GM12878 (cell line): Measurements from ENCODE around the gene TET1. TPM values are rescaled to one million over a fixed set of nuclear protein-coding genes. Genes with fewer than 3 reads are reported as not detected.

ENCODE experiments used
- ATAC-seq: fragments of 200-7000 bp; cut with Tn5 transposase; 3 replicates; pipeline ENCODE4 v1.9.1; 2020; ENCODE audit warnings: mild to moderate bottlenecking, moderate library complexity
- BruUV-seq: library from RNA; stranded (reverse); fragments of 400-500 nt; replicated peaks from 2 replicates; lab custom pipeline; 2021; lab: Mats Ljungman, UMichigan
- CTCF ChIA-PET: fragments of 300-600 bp; sonication (Branson Sonifier 250); formaldehyde crosslinking; extraction: SDS; loops from one replicate; lab custom pipeline; 2021; ENCODE audit warnings: inconsistent platforms; lab: Yijun Ruan, JAX
- POLR2A ChIA-PET: fragments of 350-600 bp; formaldehyde crosslinking; extraction: SDS; loops from one replicate; lab custom pipeline; 2021; ENCODE audit warnings: inconsistent platforms; lab: Charles Lee
- RAD21 ChIA-PET: fragments of 300-600 bp; sonication (Branson Sonifier 250); formaldehyde crosslinking; loops from one replicate; lab custom pipeline; 2023; ENCODE audit warnings: antibody characterized with exemption; ENCODE audit not compliant: unreplicated experiment; lab: Charles Lee
- SMC1A ChIA-PET: fragments of 300-600 bp; sonication (Branson Sonifier 250); formaldehyde crosslinking; loops from one replicate; lab custom pipeline; 2023; ENCODE audit not compliant: unreplicated experiment, uncharacterized antibody; lab: Charles Lee
- DNase-seq: peaks from one replicate; pipeline ENCODE4 v3.0.0-alpha.2; 2011; ENCODE audit warnings: low read depth, low spot score
- FAIRE-seq: peaks from 3 replicates; lab custom pipeline; 2011; peaks lifted over from hg19 to GRCh38; lab: Jason Lieb, UNC
- H2AFZ ChIP-seq: 2 replicates; pipeline ENCODE4 v1.6.0; 2011; ENCODE audit warnings: low read depth, low read length, control low read depth; ENCODE audit not compliant: control insufficient read depth
- H3K27ac ChIP-seq: 2 replicates; pipeline ENCODE4 v1.5.1; 2011; ENCODE audit warnings: control low read depth; ENCODE audit not compliant: control insufficient read depth, insufficient read depth
- H3K27me3 ChIP-seq, 2 experiments: replicated peaks in 1 of 2; 2 replicates each; pipeline versions ENCODE4 v1.6.0 to v1.6.1; 2011; ENCODE audit warnings: low read length in 1 of 2; ENCODE audit not compliant: control insufficient read depth in 2 of 2, insufficient read depth in 2 of 2
- H3K36me3 ChIP-seq, 2 experiments: 2 replicates each; pipeline ENCODE4 v1.5.1; 2011; ENCODE audit warnings: low read length in 1 of 2; ENCODE audit not compliant: control insufficient read depth in 2 of 2, insufficient read depth in 2 of 2
- H3K4me1 ChIP-seq: 2 replicates; pipeline ENCODE4 v1.6.1; 2011; ENCODE audit warnings: mild to moderate bottlenecking, low read length, moderate library complexity, mixed read lengths; ENCODE audit not compliant: control insufficient read depth, insufficient read depth
- H3K4me2 ChIP-seq: 2 replicates; pipeline ENCODE4 v1.6.0; 2011; ENCODE audit warnings: control low read depth; ENCODE audit not compliant: control insufficient read depth, insufficient read depth
- H3K4me3 ChIP-seq: fragments of 200-600 bp; sonication (generic); 2 replicates; pipeline ENCODE4 v1.5.1; 2016
- H3K79me2 ChIP-seq: 2 replicates; pipeline ENCODE4 v1.6.0; 2011; ENCODE audit warnings: low read length; ENCODE audit not compliant: control insufficient read depth, insufficient read depth
- H3K9ac ChIP-seq: 2 replicates; pipeline ENCODE4 v1.8.0; 2011; ENCODE audit warnings: low read length, control low read depth, mixed read lengths; ENCODE audit not compliant: control insufficient read depth, insufficient read depth
- H3K9me3 ChIP-seq: replicated peaks from 3 replicates; pipeline ENCODE4 v1.5.1; 2011; ENCODE audit warnings: mild to moderate bottlenecking, low read length; ENCODE audit not compliant: control insufficient read depth, insufficient read depth
- H4K20me1 ChIP-seq: 2 replicates; pipeline ENCODE4 v1.6.0; 2011; ENCODE audit not compliant: control insufficient read depth, insufficient read depth
- BHLHE40 ChIP-seq, 2 experiments: fragments of 450-650 bp in 1 of 2; IDR thresholded peaks; 2 replicates each; pipeline ENCODE4 v1.6.1; 2011 to 2017; ENCODE audit warnings: low read depth in 2 of 2, borderline replicate concordance in 1 of 2, improper control_type of control experiment in 1 of 2, low read length in 1 of 2, mild to moderate bottlenecking in 1 of 2
- BRCA1 ChIP-seq: IDR thresholded peaks from 2 replicates; pipeline ENCODE4 v1.6.1; 2011; ENCODE audit warnings: low read depth, low read length, improper control_type of control experiment
- EP300 ChIP-seq, 2 experiments: fragments of 150-350 bp in 1 of 2; IDR thresholded peaks; 2 replicates each; pipeline ENCODE4 v1.6.1; 2011 to 2012; ENCODE audit warnings: low read depth in 2 of 2, low read length in 2 of 2, borderline replicate concordance in 1 of 2, improper control_type of control experiment in 1 of 2, inconsistent platforms in 1 of 2; ENCODE audit not compliant: control insufficient read depth in 1 of 2
- ESRRA ChIP-seq: IDR thresholded peaks from 2 replicates; pipeline ENCODE4 v1.6.1; 2012; ENCODE audit warnings: mild to moderate bottlenecking, low read length, improper control_type of control experiment
- GABPA ChIP-seq: IDR thresholded peaks from 2 replicates; pipeline ENCODE4 v1.6.1; 2014; ENCODE audit warnings: antibody characterized with exemption, low read depth, mild to moderate bottlenecking, inconsistent platforms
- KLF5 ChIP-seq: fragments of 450-650 bp; IDR thresholded peaks from 2 replicates; pipeline ENCODE4 v1.6.1; 2014; ENCODE audit warnings: mild to moderate bottlenecking; ENCODE audit not compliant: partially characterized antibody
- MYB ChIP-seq: fragments of 150-350 bp; IDR thresholded peaks from 2 replicates; pipeline ENCODE4 v1.6.1; 2014; ENCODE audit warnings: mild to moderate bottlenecking, low read depth, low read length, borderline replicate concordance
- NBN ChIP-seq: fragments of 450-650 bp; IDR thresholded peaks from 2 replicates; pipeline ENCODE4 v1.6.1; 2016
- NFYA ChIP-seq: IDR thresholded peaks from 2 replicates; pipeline ENCODE4 v1.6.1; 2011; ENCODE audit warnings: low read depth, mild to moderate bottlenecking, low read length, improper control_type of control experiment, borderline replicate concordance
- RBBP5 ChIP-seq: fragments of 200-600 bp; sonication (generic); conservative IDR thresholded peaks from 2 replicates; pipeline ENCODE4 v1.6.1; 2016
- RUNX3 ChIP-seq: IDR thresholded peaks from 2 replicates; pipeline ENCODE4 v1.6.1; 2012; ENCODE audit warnings: low read length, inconsistent platforms
- TARDBP ChIP-seq: IDR thresholded peaks from 2 replicates; pipeline ENCODE4 v1.6.1; 2016; ENCODE audit warnings: borderline replicate concordance
- WRNIP1 ChIP-seq: IDR thresholded peaks from 2 replicates; pipeline ENCODE4 v1.6.1; 2011; ENCODE audit warnings: low read depth, low read length, improper control_type of control experiment, borderline replicate concordance
- WGBS: methylation state at CpG from one replicate; pipeline ENCODE4 v1.1.6; 2016; ENCODE audit warnings: low lambda C conversion rate; ENCODE audit not compliant: insufficient replicate concordance, insufficient coverage; ENCODE audit errors: missing lambda C conversion rate; 5-methylcytosine and 5-hydroxymethylcytosine counted together
- in situ Hi-C: fragments of 300-500 bp; cut with MboI; formaldehyde crosslinking; loops from 9 replicates; pipeline ENCODE4 v1.14.3; 2018; ENCODE audit warnings: mixed read lengths
- intact Hi-C: fragments of 100-400 bp; cut with micrococcal nuclease; formaldehyde crosslinking; loops from one replicate; pipeline ENCODE4 v1.14.2; 2022; ENCODE audit not compliant: unreplicated experiment
- polyA plus RNA-seq, 11 experiments: library from polyadenylated mRNA; depleted of rRNA in 4 of 11; unstranded in 6 of 11; stranded (reverse) in 5 of 11; fragments of >200 nt; fragmentation: Nextera tagmentation in 4 of 11; fragmentation: Illumina TruSeq in 1 of 11; extraction: Ambion mirVana in 4 of 11; extraction: Trizol in 1 of 11; gene quantifications; 1 replicate in 1 of 11; 2 replicates in 10 of 11; pipeline versions ENCODE4 v1.2.1 to v1.2.3, GENCODE V29; 2011 to 2016; ENCODE audit warnings: inconsistent platforms in 2 of 11, missing spikeins in 2 of 11, low read depth in 1 of 11
- total RNA-seq, 4 experiments: library from RNA; depleted of rRNA in 3 of 4; stranded (reverse); fragments of >200 nt in 3 of 4; fragmentation: Illumina TruSeq in 1 of 4; extraction: Trizol in 1 of 4; gene quantifications; 2 replicates each; pipeline versions ENCODE4 v1.2.1 to v1.2.3, GENCODE V29; 2013 to 2021
- TF ChIP-seq, protein P1 (sequence below): fragments of 450-650 bp; IDR thresholded peaks from 2 replicates; pipeline ENCODE4 v1.6.1; 2014; ENCODE audit warnings: mild to moderate bottlenecking

The TET1 gene
- total and polyA plus RNA-seq, 10 of the 15 experiments (the other 5 are each of a cell fraction or from before 2014, with no cell fraction given) = 0.22 to 1.4 (median 0.60) TPM

DNA sequence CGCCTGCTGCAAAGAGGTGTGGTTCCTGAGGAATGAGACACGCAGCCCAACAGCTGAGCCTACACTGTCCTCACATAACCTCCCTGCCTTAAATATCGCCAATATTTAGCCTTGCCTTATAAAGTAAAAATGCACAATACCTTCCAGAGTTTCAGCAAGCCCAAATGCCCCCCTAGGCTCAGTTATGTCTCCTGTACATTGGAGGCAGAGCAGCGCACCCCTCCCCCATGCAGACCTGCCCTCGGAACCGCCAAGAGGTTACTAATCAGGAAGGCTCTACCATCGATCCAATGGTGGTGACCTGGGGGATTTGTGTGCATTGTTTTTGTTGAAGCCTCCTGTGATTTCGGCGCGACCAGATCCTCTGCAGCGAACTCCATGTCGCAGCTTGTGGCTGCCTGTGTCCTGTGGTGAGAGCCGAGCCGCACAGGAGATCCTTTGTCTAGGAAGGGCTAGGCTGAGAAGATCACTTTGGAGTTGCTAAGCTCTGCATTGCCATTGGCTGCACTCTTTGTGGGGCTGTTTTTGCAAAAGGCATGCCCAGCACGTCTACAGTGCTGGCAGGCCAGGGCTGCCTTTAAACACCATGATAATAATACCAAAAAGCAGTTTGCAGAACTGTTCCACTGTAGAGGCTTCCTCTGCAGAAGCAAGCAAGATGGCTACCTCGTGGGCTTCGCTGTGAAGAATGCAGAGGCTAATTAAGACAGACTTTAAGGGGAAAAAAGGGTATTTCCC, 40.1 kb downstream of the TET1 start (continued):
- TF ChIP-seq BHLHE40 (IDR thresholded peaks at IDR 0.05; ENCODE audit: borderline replicate concordance in 1 of 2, low read depth in 2 of 2, low read length in 1 of 2) = 0 out of 4 replicates have a peak, but pooled peaks of 1 of the 2 experiments have one; percentile 10
- peak; percentile 49 for TF ChIP-seq KLF5
- 0 out of 2 replicates have a peak, but pooled peaks have one; percentile 66 for TF ChIP-seq WRNIP1
- TF ChIP-seq NBN = peak; percentile 65; the same call in 1 of the 2 replicates
- 0 out of 2 replicates have a peak, but pooled peaks have one; percentile 23 for TF ChIP-seq ESRRA
- no peak for TF ChIP-seq NFYA

DNA sequence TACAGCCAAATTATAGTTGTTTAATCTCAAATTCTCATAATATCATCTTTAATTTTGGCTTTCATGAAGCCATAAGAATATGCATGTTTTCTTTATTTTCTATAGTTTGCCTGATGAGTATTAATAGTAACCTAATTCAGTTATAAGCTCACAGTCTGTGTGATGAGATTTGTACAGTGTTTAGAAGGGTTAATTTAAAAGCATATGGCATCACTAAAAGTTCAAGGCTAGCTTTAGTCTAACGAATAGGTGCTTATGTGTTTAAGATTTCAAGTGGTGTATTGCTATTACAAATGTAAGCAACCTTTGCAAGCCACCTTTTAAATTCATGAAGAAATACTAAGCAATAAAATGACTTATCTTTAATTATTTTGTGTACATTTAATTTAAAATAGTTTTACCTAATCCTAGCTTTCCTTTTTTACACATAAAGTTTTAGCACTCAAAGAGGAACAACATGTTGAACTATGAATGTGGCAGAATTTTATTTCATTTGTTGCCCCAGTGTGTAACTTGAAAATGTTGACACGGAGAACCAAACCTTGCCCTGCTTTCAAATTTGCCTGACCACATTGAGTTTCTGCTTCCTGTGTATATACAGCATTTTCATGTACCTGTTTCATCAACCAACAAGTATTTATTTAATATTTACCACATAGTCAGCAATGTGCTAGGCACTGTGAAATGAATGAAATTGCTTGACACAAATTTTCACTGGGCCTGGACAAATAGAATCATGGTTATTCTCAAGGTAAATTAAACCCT, 41.5 kb downstream of the TET1 start:
- peak overlapping the region; percentile 70; the same call in 1 of the 2 replicates for H3K4me3 ChIP-seq
- H3K4me2 ChIP-seq = peak overlapping the region; percentile 100
- peaks cover 8% of the 10 kb centered on the region for H3K4me1 ChIP-seq
- FAIRE-seq (no peak), DNase-seq (peak; percentile 8), ATAC-seq (no peak)
- SMC1A ChIA-PET = interaction anchor here (1.1 to 1.9 kb wide), 4 partner anchors 9 to 41 kb away, joined by 3 to 5 read pairs (median 4); no protein-coding TSS in a partner anchor
- H3K9ac ChIP-seq = no peak overlapping the region; the same call in 1 of the 2 replicates
- RAD21 ChIA-PET = no interaction called here
- 28% methylated on average over 2 of the region's 2 CpGs for WGBS
- TF ChIP-seq EP300 (IDR thresholded peaks at IDR 0.05; ENCODE audit: borderline replicate concordance in 1 of 2, control insufficient read depth in 1 of 2, low read depth in 2 of 2, low read length in 2 of 2) = no peak
- TF ChIP-seq TARDBP = no peak
- TF ChIP-seq RBBP5 = no peak
- TF ChIP-seq GABPA = no peak
- TF ChIP-seq, protein P1, sequence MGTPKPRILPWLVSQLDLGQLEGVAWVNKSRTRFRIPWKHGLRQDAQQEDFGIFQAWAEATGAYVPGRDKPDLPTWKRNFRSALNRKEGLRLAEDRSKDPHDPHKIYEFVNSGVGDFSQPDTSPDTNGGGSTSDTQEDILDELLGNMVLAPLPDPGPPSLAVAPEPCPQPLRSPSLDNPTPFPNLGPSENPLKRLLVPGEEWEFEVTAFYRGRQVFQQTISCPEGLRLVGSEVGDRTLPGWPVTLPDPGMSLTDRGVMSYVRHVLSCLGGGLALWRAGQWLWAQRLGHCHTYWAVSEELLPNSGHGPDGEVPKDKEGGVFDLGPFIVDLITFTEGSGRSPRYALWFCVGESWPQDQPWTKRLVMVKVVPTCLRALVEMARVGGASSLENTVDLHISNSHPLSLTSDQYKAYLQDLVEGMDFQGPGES = no peak
- TF ChIP-seq MYB = no peak
- TF ChIP-seq RUNX3 = 0 out of 2 replicates have a peak, but pooled peaks have one; percentile 8
- no peak for TF ChIP-seq BRCA1
- no peaks in the 10 kb centered on the region for H3K9me3 ChIP-seq
- intact Hi-C loops = no loop called here
- H3K36me3 ChIP-seq = no peaks in the 10 kb centered on the region
- H3K79me2 ChIP-seq = no peaks in the 10 kb centered on the region
- H2AFZ ChIP-seq = peak overlapping the region; percentile 45; the same call in 1 of the 2 replicates
- POLR2A ChIA-PET = interaction anchor here (1.1 kb wide), 1 partner anchor 95 kb away, joined by 3 read pairs; no protein-coding TSS in a partner anchor
- H3K27me3 ChIP-seq = no peaks in the 10 kb centered on the region
- CTCF ChIA-PET = interaction anchor here (0.7 to 0.9 kb wide), 2 partner anchors 197 to 297 kb away, joined by 3 read pairs; no protein-coding TSS in a partner anchor
- in situ Hi-C loops = no loop called here
- H3K27ac ChIP-seq = no peak overlapping the region
- H4K20me1 ChIP-seq = no peaks in the 10 kb centered on the region
- BruUV-seq = no TSS peak
